Thyroid gland (tissue), 4 donors: Measurements from ENCODE around the gene STAT1. TPM values are rescaled to one million over a fixed set of nuclear protein-coding genes. Genes with fewer than 3 reads are reported as not detected.

ENCODE experiments used
- DNase-seq, 2 donors: peaks; one replicate each; pipeline ENCODE4 v3.0.0-alpha.2; 2019
- H3K27ac ChIP-seq, 3 donors: fragments of 200-600 bp; sonication (generic); 1 replicate in 2 of 3; 2 replicates in 1 of 3; pipeline ENCODE4 v1.5.1; 2016 to 2019; ENCODE audit warnings: mild to moderate bottlenecking in 1 of 3, moderate library complexity in 1 of 3
- H3K27me3 ChIP-seq: fragments of 200-600 bp; sonication (generic); one replicate; pipeline ENCODE4 v1.5.1; 2019
- H3K36me3 ChIP-seq, 2 donors: fragments of 200-600 bp; sonication (generic); one replicate each; pipeline ENCODE4 v1.5.1; 2016 to 2019
- H3K4me1 ChIP-seq, 2 donors: fragments of 200-600 bp; sonication (generic); one replicate each; pipeline ENCODE4 v1.5.1; 2017 to 2019
- H3K4me3 ChIP-seq, 3 donors: fragments of 200-600 bp; sonication (generic); replicated peaks in 1 of 3; 1 replicate in 2 of 3; 2 replicates in 1 of 3; pipeline ENCODE4 v1.5.1; 2016; ENCODE audit warnings: mild to moderate bottlenecking in 1 of 3
- H3K9me3 ChIP-seq: fragments of 200-600 bp; sonication (generic); one replicate; pipeline ENCODE4 v1.5.1; 2017
- CTCF ChIP-seq, 6 experiments: fragments of 200-600 bp in 3 of 6; fragments of 450-650 bp in 3 of 6; sonication (generic) in 3 of 6; IDR thresholded peaks; one replicate each; pipeline ENCODE4 v1.5.1; 2016 to 2019; ENCODE audit warnings: antibody characterized with exemption in 6 of 6, mild to moderate bottlenecking in 2 of 6, inconsistent platforms in 1 of 6, moderate library complexity in 1 of 6
- POLR2A ChIP-seq, 2 donors: fragments of 450-650 bp; IDR thresholded peaks; one replicate each; pipeline ENCODE4 v1.6.1; 2017; ENCODE audit warnings: antibody characterized with exemption in 2 of 2, mild to moderate bottlenecking in 2 of 2, moderate library complexity in 1 of 2
- WGBS, 2 donors: methylation state at CpG; one replicate each; pipeline ENCODE4 v1.1.5; 2017; 5-methylcytosine and 5-hydroxymethylcytosine counted together
- intact Hi-C: fragments of 100-400 bp; cut with DNase I; formaldehyde crosslinking; loops from one replicate; pipeline ENCODE4 v1.15.1; 2023
- total RNA-seq, 4 donors: library from RNA; depleted of rRNA; stranded (reverse); fragments of >200 nt; gene quantifications; one replicate each; pipeline ENCODE4 v1.2.3, GENCODE V29; 2016

The STAT1 gene
- total RNA-seq, 4 donors from 2014 or later = 38.0 to 87.7 (median 61.3) TPM

GRCh38 chr2:190970160-190970559, 43.8 kb downstream of the STAT1 start:
- H3K36me3 ChIP-seq = peaks cover 14 to 32% of the 10 kb centered on the region in 2 donors
- H3K4me3 ChIP-seq = no peak overlapping the region
- TF ChIP-seq CTCF (IDR thresholded peaks at IDR 0.05) (no peak), POLR2A (IDR thresholded peaks at IDR 0.05) (no peak)
- intact Hi-C loops = no loop called here
- no peaks in the 10 kb centered on the region for H3K9me3 ChIP-seq
- H3K4me1 ChIP-seq = no peaks in the 10 kb centered on the region
- no peaks in the 10 kb centered on the region for H3K27me3 ChIP-seq
- H3K27ac ChIP-seq = no peak overlapping the region
- no peak for DNase-seq
- WGBS, 2 donors = 88 to 93% methylated on average over 3 of the region's 3 CpGs

- WGBS, 2 donors = 96 to 97% methylated on average over 2 of the region's 2 CpGs
- Histone ChIP-seq H3K36me3 (peaks cover 3 to 16% of the 10 kb centered on the region in 2 donors), H3K4me1 (peaks cover 0 to 6% of the 10 kb centered on the region in 2 donors), H3K4me3 (no peak overlapping the region), H3K27me3 (no peaks in the 10 kb centered on the region), H3K27ac (no peak overlapping the region), H3K9me3 (no peaks in the 10 kb centered on the region)
- TF ChIP-seq POLR2A (IDR thresholded peaks at IDR 0.05) (no peak), CTCF (IDR thresholded peaks at IDR 0.05) (no peak)
- no peak for DNase-seq
- intact Hi-C loops = no loop called here
Observed at GRCh38 chr2:190968522-190968921, 45.4 kb downstream of the STAT1 start.

- H3K27me3 ChIP-seq = no peaks in the 10 kb centered on the region
- DNase-seq = no peak
- intact Hi-C loops = no loop called here
- H3K4me1 ChIP-seq = peaks cover 0 to 6% of the 10 kb centered on the region in 2 donors
- no peaks in the 10 kb centered on the region for H3K9me3 ChIP-seq
- no peak for TF ChIP-seq POLR2A (IDR thresholded peaks at IDR 0.05)
- no peak for TF ChIP-seq CTCF (IDR thresholded peaks at IDR 0.05)
- H3K4me3 ChIP-seq = no peak overlapping the region
- 100% methylated on average over 2 of the region's 2 CpGs for WGBS, 2 donors
- no peak overlapping the region for H3K27ac ChIP-seq
- H3K36me3 ChIP-seq = peaks cover 8 to 20% of the 10 kb centered on the region in 2 donors
Observed at GRCh38 chr2:190965580-190966222, 48.3 kb downstream of the STAT1 start.

GRCh38 chr2:190964170-190964795, 49.7 kb downstream of the STAT1 start:
- H3K27ac ChIP-seq = peak overlapping the region in 2 of 3 donors; percentile 17 to 42
- no peak for TF ChIP-seq POLR2A (IDR thresholded peaks at IDR 0.05)
- TF ChIP-seq CTCF (IDR thresholded peaks at IDR 0.05) = no peak
- peak in 1 of 2 donors; percentile 37 for DNase-seq
- H3K27me3 ChIP-seq = no peaks in the 10 kb centered on the region
- peaks cover 8% of the 10 kb centered on the region in 2 donors for H3K36me3 ChIP-seq
- intact Hi-C loops = no loop called here
- WGBS, 2 donors = 80 to 86% methylated on average over 6 of the region's 6 CpGs
- H3K4me3 ChIP-seq = no peak overlapping the region
- peaks cover 0 to 6% of the 10 kb centered on the region in 2 donors for H3K4me1 ChIP-seq
- no peaks in the 10 kb centered on the region for H3K9me3 ChIP-seq

GRCh38 chr2:190963088-190963487, 50.9 kb downstream of the STAT1 start:
- TF ChIP-seq POLR2A (IDR thresholded peaks at IDR 0.05) (no peak), CTCF (IDR thresholded peaks at IDR 0.05) (no peak)
- intact Hi-C loops = no loop called here

More at GRCh38 chr2:190963088-190963487, 50.9 kb downstream of the STAT1 start:
- H3K27me3 ChIP-seq = no peaks in the 10 kb centered on the region
- no peak overlapping the region for H3K27ac ChIP-seq
- WGBS, 2 donors = 88 to 92% methylated on average over 2 of the region's 2 CpGs
- H3K9me3 ChIP-seq = no peaks in the 10 kb centered on the region
- no peak overlapping the region for H3K4me3 ChIP-seq
- peaks cover 0 to 6% of the 10 kb centered on the region in 2 donors for H3K4me1 ChIP-seq
- H3K36me3 ChIP-seq = peaks cover 6 to 8% of the 10 kb centered on the region in 2 donors
- DNase-seq = no peak
